ENCODE measurements around the gene SCTR.

DNA sequence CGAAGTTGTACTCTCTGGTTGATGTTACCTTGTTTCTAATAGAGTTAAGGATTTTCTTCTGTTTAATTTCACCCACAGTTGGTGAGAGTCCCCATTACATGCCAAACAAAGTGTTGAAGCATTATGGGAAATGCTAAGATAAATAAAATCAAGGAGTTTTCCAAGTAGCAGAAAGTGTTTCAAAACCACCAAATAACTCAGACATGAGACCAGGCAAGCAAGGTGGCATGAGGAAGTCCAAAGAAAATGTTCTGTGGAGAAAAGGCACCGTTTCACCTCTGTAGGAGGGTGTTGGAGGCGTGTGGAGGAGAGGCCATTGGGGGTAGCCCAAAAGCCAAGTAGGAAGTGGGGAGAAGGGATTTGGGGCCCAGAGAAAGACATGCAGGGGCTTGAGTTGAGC, 28.6 kb upstream of the SCTR start:
- TF ChIP-seq CTCF (IDR thresholded peaks at IDR 0.05) (no peak), POLR2A (IDR thresholded peaks at IDR 0.05) (no peak)

Measured in adrenal gland (tissue), 5 donors.